Measurements from ENCODE around the gene FAM177B.

Gene FAM177B

DNA sequence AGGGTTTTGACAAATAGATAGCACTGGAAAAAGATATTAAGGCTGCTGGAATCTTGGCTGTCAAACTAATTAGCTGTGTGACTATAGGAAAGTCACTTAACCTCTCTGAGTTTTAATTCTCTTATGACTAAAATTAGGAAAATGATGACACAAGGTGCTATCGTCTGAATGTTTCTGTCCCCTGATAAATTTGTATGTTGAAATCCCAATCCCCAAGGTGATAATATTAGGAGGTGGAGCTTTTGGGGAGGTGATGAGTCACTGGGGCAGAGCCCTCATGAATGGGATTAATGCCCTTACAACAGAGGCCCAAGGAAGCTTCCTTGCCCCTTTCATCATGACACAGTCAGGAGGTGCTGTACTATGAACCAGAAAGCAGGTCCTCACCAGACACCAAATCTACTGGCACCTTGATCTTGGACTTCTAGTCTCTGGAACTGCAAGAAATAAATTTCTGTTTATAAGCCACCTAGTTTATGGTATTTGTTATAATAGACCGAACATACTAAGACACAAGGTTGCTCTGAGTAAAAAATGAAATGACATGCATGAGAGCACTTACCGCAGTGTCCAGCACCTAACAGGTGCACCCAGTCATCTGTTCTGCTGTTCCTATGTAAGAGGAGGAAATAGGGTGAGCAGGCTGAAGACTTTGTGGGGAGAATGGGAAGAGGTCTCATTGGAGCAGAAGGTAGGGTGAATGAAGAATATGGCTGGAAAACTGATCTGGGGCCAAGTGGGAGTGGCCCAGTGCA lies 51.6 kb downstream of the FAM177B start:
- no peak for DNase-seq

GRCh38 chr1:222790115-222790514 lies 53.1 kb downstream of the FAM177B start:
- DNase-seq, result no peak

GRCh38 chr1:222790520-222790919 lies 53.5 kb downstream of the FAM177B start:
- DNase-seq, result no peak

DNA sequence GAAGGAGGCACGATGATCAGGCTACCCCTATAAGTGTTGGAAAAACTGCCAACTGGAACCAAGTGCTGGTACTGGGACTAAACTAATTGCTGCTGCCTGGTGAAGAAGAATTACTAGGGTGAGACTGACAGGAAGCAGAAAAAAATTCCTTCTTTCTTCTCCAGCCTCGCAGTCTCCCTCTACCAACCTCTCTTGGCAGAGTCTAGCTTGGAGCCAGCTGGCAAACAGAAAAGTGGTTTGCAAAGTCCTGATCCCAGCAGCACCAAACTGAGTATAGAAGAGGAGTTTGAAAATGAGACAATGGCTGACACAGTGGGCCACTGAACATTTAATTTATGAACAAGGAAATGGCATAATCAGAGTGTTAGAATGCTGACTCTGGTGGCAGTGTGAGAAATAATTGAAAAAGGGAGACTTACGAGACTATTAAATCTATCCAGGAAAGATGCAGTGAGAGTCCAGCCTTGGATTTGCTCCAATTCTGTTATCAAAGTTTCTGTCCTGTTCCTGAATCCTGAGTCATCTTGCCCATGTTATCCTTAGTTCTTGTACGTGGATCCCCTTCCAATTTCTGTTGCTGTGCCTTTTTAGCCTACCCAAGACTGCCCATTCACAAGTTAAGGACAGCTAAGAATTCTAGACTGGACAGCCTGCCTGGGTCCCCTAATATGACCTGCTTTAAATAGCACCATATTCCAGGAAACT lies 54.2 kb downstream of the FAM177B start:
- no peak for DNase-seq

GRCh38 chr1:222792744-222793143 lies 55.7 kb downstream of the FAM177B start:
- DNase-seq, result peak; percentile 21

DNA sequence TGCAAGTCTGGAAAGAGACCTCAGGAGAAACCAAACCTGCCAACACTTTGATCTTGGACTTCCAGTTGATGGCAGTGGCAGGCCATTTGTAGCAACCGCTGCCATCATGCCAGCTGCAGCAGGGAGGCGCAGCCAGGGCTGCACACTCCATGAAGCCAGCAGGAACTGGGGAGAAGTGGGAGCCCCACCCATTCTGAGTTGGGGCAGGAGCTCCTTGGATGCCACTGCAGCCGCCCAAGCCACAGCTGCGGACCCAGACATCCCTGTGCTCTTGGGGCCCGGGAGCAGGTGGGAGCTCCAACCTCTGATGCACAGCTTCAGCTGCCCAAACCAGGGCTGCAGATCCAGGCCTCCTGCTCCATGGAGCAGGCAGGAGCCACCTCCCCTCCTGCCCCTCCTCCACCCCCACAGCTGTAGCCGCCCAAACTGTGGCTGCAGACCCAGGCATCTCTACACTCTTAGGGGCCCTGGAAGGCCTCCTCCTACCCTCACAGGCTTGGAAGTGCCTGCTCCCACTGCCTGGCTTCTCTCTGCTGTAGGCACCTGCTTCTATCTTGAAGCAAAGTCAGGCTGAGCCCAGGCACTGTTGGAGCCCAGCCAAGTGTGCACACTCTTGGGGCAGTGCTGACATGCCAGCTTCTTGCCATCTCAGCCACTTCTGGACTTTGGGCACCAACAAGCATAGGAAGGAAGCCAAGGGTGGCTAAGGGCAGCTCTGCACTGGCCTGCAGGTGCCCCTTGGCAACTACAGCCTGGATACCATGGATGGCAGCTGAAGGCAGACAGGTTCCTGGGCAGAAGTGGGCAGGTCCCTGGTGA lies 57.9 kb downstream of the FAM177B start:
- DNase-seq, result no peak

DNA sequence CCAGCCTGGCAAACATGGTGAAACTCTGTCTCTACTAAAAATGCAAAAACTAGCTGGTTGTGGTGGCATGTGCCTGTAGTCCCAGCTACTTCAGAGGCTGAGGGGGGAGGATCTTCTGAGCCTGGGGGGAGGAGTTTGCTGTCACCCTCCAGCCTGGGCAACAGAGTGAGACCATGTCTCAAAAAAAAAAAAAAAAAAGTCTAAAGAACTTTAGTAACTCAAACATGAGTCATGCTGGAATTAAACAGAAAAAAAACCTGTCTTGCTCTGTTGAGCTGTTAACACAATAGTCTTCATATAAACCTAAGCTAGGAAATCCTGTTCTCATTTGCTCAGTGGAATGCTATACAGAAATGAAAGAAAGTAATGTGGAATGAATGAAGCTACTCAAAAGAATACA lies 61.1 kb downstream of the FAM177B start:
- no peak for DNase-seq

DNA sequence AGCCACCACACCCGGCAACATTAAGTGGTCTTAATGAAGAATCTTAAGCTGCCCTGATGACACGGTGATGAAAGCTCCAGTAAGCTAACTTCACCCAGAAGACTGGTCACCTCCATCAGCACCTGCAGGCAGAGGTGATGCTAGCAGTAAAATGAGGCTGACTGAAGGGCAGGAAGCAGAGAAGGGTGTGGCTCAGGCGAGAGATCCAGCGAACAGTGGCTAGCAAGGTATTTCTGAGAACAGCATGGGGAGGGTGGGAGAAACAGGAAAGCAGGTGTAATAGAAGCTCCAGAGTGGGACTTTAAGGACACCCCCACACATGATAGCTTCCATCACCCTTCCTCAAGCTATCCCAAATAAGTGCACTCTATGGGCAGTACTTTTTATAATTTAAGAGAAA lies 62.0 kb downstream of the FAM177B start:
- no peak for DNase-seq

Data from CD4-positive, alpha-beta T cell treated with Interleukin-21 for 1 hour (primary cell).